GM12875 (cell line): ENCODE results near the gene LITAFD.
A peak's percentile ranks its signal among the peaks of the same experiment; 100 is the strongest.

Experiments
- H3K4me3 ChIP-seq: one replicate; pipeline ENCODE4 v1.5.1; 2011; ENCODE audit warnings: low read depth, low read length, control low read depth
- CTCF ChIP-seq: IDR thresholded peaks from 2 replicates; pipeline ENCODE4 v1.5.1; 2011; ENCODE audit warnings: low read depth, mild to moderate bottlenecking, control low read depth, inconsistent platforms, low read length, moderate library complexity, borderline replicate concordance; ENCODE audit not compliant: insufficient read depth

Gene LITAFD

GRCh38 chr16:8887431-8887765 lies 5.2 kb downstream of the LITAFD start:
- H3K4me3 ChIP-seq = no peak overlapping the region
- no peak for TF ChIP-seq CTCF

- no peak for TF ChIP-seq CTCF
- no peak overlapping the region for H3K4me3 ChIP-seq
Measured at GRCh38 chr16:8887952-8888560, 5.9 kb downstream of the LITAFD start.

GRCh38 chr16:8888951-8889892 lies 7.1 kb downstream of the LITAFD start:
- no peak for TF ChIP-seq CTCF
- H3K4me3 ChIP-seq = no peak overlapping the region

- no peak for TF ChIP-seq CTCF
- no peak overlapping the region for H3K4me3 ChIP-seq
Measured at GRCh38 chr16:8889893-8890548, 7.9 kb downstream of the LITAFD start.

GRCh38 chr16:8890549-8890921 lies 8.4 kb downstream of the LITAFD start:
- H3K4me3 ChIP-seq = no peak overlapping the region
- no peak for TF ChIP-seq CTCF

GRCh38 chr16:8892101-8892575 lies 10.0 kb downstream of the LITAFD start:
- peak overlapping the region; percentile 2 for H3K4me3 ChIP-seq
- no peak for TF ChIP-seq CTCF
